Fibroblast of villous mesenchyme (primary cell): ENCODE measurements around the gene LARP1. TPM values are rescaled to one million over a fixed set of nuclear protein-coding genes. Genes with fewer than 3 reads are reported as not detected.

ENCODE experiments used
- DNase-seq: peaks from one replicate; pipeline ENCODE4 v3.0.0-alpha.2; 2010; ENCODE audit warnings: low read depth
- H3K4me3 ChIP-seq: 2 replicates; pipeline ENCODE4 v1.5.1; 2011; ENCODE audit warnings: low read depth, mild to moderate bottlenecking, low read length
- CTCF ChIP-seq: IDR thresholded peaks from 2 replicates; pipeline ENCODE4 v1.5.1; 2012; ENCODE audit warnings: low read depth, mild to moderate bottlenecking, low read length; ENCODE audit not compliant: insufficient read depth
- total RNA-seq: library from RNA; depleted of rRNA; stranded (reverse); fragments of >200 nt; gene quantifications from 2 replicates; pipeline ENCODE4 v1.2.3, GENCODE V29; 2012

LARP1 gene
- total RNA-seq, 1 donor: 111 TPM

DNA sequence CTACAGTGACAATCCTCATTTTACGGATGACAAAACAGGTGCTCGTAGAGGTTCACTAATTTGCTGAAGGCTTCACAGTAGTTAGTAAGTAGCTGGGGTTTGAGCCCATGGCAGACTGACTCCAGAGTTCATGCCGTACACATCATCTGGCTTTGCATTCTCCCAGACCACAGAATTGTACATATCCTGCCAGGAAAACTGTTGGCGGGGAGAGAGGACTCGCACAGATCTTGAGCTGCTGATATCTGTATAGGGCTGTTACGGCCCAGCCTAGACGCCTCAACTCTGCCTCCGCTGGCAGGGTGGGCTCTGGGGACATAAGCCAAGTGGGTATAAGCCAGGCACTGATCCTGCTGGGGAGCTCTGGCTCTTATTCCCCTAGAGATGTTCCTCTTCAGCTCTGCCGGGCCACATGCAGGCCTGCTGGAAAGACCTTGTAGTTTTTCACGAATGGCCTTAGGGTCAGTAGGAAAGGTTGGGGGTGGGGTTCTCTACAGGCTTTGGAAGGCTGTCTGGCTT, 16.3 kb downstream of the LARP1 start:
- peak; percentile 19 for TF ChIP-seq CTCF
- peak overlapping the region; percentile 10 for H3K4me3 ChIP-seq
- peak; percentile 91 for DNase-seq

GRCh38 chr5:154773326-154773725, 18.1 kb downstream of the LARP1 start:
- no peak for TF ChIP-seq CTCF
- no peak overlapping the region for H3K4me3 ChIP-seq
- DNase-seq: no peak

DNA sequence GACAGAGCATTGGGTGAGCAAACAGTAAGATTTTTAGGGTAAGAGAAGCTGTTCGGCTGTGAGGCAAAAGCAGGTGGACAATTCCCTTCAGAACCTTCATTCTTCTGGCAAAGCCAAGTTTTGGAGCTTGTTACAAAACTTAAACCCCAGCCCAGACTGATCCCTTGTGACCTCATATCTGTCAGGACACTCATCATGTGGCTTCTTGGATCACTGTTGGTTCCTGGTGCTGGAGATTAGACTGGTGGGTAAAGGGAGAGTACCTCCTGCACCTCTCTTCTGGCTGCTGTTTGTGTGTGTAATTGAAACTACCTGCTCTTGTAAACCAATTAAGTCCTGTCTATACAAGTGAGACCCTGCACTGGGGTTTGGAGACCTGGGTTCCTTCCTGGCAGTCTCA, 21.0 kb downstream of the LARP1 start:
- TF ChIP-seq CTCF: no peak
- no peak overlapping the region for H3K4me3 ChIP-seq
- no peak for DNase-seq

GRCh38 chr5:154778534-154778933, 23.4 kb downstream of the LARP1 start:
- H3K4me3 ChIP-seq: no peak overlapping the region

GRCh38 chr5:154779105-154779504, 23.9 kb downstream of the LARP1 start:
- TF ChIP-seq CTCF: no peak
- peak; percentile 78 for DNase-seq
- no peak overlapping the region for H3K4me3 ChIP-seq

More at GRCh38 chr5:154778534-154778933, 23.4 kb downstream of the LARP1 start:
- peak; percentile 32 for DNase-seq
- no peak for TF ChIP-seq CTCF

DNA sequence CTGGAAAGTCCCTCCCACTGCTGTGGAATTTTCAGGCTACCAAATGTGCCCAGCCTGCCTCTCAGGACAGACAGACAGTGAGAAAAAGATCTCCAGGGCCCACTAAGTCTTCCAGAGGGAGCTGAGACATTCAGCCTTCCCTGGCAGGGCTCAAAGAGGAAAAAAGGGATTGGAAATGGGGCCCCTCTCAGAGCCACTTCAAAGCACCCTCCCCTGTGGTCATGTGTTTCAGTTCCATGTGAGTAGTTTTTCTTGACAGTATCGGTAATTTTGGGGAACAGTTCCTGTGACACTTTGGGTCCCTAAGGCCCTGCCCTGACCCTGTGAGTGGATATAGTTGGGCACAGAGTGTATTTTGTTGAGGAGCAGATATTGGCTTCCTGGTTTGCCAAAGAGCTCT, 25.0 kb downstream of the LARP1 start:
- no peak for TF ChIP-seq CTCF
- DNase-seq: no peak

DNA sequence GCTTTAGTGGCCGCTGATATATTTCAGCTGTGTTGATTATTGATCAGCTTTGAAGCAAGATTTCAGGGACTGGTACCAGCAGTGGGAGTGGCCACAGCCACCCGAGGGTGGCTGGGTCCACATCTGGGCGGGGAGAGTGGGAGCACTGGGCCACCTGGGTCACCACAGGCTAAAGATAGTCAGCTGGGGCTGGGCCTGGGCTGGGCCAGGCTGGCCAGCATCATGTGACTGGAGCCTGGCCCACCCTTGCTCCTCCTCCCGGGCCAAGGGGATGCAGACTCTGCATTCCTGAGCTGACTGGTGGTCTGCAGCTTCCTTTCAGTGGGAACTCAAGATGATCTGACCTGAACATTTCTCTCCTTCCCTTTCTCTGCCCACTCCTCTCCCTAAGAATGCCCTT, 27.1 kb downstream of the LARP1 start:
- TF ChIP-seq CTCF: no peak
- H3K4me3 ChIP-seq: no peak overlapping the region
- DNase-seq: no peak

More for the DNA sequence above, 25.0 kb downstream of the LARP1 start:
- H3K4me3 ChIP-seq: no peak overlapping the region
